HEK293 (cell line): ENCODE results near the gene TRIP10.

ENCODE experiments used
- ELK4 ChIP-seq: IDR thresholded peaks from 2 replicates; pipeline ENCODE4 v1.6.1; 2011; ENCODE audit warnings: mild to moderate bottlenecking, low read depth, low read length, borderline replicate concordance
- SP2 ChIP-seq: fragments of 450-650 bp; formaldehyde crosslinking; IDR thresholded peaks from 2 replicates; pipeline ENCODE4 v1.5.1; 2016; ENCODE audit warnings: missing biosample characterization, missing genetic modification characterization
- ZNF121 ChIP-seq: fragments of 450-650 bp; formaldehyde crosslinking; IDR thresholded peaks from 2 replicates; pipeline ENCODE4 v1.5.1; 2016; ENCODE audit warnings: missing biosample characterization, missing genetic modification characterization
- ZNF133 ChIP-seq: fragments of 450-650 bp; formaldehyde crosslinking; IDR thresholded peaks from 2 replicates; pipeline ENCODE4 v1.5.1; 2016; ENCODE audit warnings: missing biosample characterization, missing genetic modification characterization
- ZNF391 ChIP-seq: fragments of 450-650 bp; formaldehyde crosslinking; IDR thresholded peaks from 2 replicates; pipeline ENCODE4 v1.5.1; 2016; ENCODE audit warnings: low read depth, missing biosample characterization, missing genetic modification characterization, borderline replicate concordance
- TF ChIP-seq, protein P1 (sequence below): fragments of 450-650 bp; formaldehyde crosslinking; IDR thresholded peaks from 2 replicates; pipeline ENCODE4 v1.5.1; 2016; ENCODE audit warnings: missing biosample characterization, missing genetic modification characterization
- TF ChIP-seq, protein P2 (sequence below): fragments of 450-650 bp; formaldehyde crosslinking; IDR thresholded peaks from 2 replicates; pipeline ENCODE4 v1.5.1; 2016; ENCODE audit warnings: missing biosample characterization, missing genetic modification characterization
- TF ChIP-seq, protein P3 (sequence below): fragments of 450-650 bp; formaldehyde crosslinking; IDR thresholded peaks from 2 replicates; pipeline ENCODE4 v1.5.1; 2016; ENCODE audit warnings: missing biosample characterization, missing genetic modification characterization

DNA sequence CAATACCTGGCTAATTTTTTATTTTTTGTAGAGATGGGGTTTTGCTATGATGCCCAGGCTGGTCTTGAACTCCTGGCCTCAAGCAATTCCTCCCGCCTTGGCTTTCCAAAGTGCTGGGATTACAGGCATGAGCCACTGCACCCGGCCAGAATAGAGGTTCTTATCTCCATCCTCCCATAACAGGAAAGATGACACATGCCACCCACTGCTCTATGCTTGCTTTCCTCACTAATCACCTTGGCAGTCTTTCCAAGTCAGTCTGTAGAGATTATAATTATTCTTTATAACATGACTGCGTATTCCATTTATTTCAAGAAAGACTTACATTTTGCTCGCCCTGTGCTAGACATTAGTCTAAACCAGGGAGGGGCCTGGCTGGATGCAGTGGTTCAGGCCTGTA is 39.7 kb downstream of the TRIP10 start:
- no peak for TF ChIP-seq ZNF121
- TF ChIP-seq, protein P1, sequence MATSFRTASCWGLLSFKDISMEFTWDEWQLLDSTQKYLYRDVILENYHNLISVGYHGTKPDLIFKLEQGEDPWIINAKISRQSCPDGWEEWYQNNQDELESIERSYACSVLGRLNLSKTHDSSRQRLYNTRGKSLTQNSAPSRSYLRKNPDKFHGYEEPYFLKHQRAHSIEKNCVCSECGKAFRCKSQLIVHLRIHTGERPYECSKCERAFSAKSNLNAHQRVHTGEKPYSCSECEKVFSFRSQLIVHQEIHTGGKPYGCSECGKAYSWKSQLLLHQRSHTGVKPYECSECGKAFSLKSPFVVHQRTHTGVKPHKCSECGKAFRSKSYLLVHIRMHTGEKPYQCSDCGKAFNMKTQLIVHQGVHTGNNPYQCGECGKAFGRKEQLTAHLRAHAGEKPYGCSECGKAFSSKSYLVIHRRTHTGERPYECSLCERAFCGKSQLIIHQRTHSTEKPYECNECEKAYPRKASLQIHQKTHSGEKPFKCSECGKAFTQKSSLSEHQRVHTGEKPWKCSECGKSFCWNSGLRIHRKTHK (tag by site-specific recombination), result no peak
- TF ChIP-seq, protein P2, sequence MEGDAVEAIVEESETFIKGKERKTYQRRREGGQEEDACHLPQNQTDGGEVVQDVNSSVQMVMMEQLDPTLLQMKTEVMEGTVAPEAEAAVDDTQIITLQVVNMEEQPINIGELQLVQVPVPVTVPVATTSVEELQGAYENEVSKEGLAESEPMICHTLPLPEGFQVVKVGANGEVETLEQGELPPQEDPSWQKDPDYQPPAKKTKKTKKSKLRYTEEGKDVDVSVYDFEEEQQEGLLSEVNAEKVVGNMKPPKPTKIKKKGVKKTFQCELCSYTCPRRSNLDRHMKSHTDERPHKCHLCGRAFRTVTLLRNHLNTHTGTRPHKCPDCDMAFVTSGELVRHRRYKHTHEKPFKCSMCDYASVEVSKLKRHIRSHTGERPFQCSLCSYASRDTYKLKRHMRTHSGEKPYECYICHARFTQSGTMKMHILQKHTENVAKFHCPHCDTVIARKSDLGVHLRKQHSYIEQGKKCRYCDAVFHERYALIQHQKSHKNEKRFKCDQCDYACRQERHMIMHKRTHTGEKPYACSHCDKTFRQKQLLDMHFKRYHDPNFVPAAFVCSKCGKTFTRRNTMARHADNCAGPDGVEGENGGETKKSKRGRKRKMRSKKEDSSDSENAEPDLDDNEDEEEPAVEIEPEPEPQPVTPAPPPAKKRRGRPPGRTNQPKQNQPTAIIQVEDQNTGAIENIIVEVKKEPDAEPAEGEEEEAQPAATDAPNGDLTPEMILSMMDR (tag by site-specific recombination), result no peak
- TF ChIP-seq, protein P3, sequence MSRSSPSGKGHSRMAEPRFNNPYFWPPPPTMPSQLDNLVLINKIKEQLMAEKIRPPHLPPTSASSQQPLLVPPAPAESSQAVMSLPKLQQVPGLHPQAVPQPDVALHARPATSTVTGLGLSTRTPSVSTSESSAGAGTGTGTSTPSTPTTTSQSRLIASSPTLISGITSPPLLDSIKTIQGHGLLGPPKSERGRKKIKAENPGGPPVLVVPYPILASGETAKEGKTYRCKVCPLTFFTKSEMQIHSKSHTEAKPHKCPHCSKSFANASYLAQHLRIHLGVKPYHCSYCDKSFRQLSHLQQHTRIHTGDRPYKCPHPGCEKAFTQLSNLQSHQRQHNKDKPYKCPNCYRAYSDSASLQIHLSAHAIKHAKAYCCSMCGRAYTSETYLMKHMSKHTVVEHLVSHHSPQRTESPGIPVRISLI (tag by site-specific recombination), result no peak
- no peak for TF ChIP-seq ZNF391 (tag by site-specific recombination)
- TF ChIP-seq ELK4, result no peak
- TF ChIP-seq ZNF133 (tag by site-specific recombination), result no peak
- TF ChIP-seq SP2, result no peak
